GM19240 (cell line): Measurements from ENCODE around the gene SENP5.
"Not testable (repeated sequence)": the region's sequence is repeated elsewhere in the genome, so short reads cannot be mapped to it uniquely, and the experiment has no call there.

ENCODE experiments used
- DNase-seq: peaks from one replicate; pipeline ENCODE4 v3.0.0; 2011; ENCODE audit warnings: low spot score; ENCODE audit not compliant: insufficient read length

Gene SENP5

DNA sequence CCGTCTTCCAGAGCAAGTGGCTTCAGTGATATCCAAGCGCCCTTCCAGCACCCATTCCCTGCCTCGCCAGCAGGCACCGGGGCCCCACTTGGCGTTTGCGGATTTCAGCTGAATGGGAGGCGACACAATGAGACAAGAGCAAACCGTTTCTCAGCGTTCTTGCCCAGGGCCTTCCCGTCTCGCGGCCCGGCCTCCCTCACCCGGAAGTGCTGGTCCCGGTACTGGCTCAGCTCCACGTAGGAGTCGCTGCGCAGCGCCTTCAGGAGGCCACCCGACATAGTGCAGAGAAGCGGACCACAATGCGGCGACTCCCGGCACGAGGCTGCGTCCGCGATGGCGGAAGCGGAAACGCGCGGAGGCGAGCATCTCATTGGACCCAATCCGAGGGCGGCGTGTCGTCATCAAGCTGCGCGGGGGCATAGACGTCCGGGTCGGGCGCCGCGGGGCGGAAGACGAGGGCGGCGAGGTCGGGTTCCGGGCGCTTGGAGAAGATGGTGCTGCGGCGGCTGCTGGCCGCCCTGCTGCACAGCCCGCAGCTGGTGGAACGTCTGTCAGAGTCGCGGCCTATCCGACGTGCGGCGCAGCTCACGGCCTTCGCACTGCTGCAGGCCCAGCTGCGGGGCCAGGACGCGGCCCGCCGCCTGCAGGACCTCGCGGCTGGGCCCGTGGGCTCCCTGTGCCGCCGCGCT is 74.7 kb downstream of the SENP5 start, which contains the start of gene NCBP2:
Gene NCBP2, minus strand, starts transcription at position 303 of the 689 bp plus-strand sequence. Its CDS starts 25 bp downstream, at position 278.
- peak; percentile 89 for DNase-seq

DNA sequence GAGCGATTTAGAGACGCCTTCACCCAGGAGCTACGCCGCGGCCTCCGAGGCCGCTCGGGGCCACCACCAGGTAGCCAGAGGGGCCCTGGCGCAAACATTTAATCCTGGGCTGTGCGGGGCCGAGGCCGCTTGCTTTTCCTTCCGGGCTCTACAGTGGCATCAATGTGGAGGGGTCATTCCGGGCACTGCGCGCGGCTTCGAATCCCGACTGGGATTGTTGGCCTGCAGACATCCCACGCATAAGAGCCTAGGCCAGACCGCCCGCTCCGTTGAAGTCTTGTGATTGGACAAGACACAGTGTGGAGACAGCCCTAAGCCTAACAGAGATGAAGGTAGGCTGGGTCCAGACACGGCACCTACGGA is 75.2 kb downstream of the SENP5 start:
- DNase-seq, result no peak

DNA sequence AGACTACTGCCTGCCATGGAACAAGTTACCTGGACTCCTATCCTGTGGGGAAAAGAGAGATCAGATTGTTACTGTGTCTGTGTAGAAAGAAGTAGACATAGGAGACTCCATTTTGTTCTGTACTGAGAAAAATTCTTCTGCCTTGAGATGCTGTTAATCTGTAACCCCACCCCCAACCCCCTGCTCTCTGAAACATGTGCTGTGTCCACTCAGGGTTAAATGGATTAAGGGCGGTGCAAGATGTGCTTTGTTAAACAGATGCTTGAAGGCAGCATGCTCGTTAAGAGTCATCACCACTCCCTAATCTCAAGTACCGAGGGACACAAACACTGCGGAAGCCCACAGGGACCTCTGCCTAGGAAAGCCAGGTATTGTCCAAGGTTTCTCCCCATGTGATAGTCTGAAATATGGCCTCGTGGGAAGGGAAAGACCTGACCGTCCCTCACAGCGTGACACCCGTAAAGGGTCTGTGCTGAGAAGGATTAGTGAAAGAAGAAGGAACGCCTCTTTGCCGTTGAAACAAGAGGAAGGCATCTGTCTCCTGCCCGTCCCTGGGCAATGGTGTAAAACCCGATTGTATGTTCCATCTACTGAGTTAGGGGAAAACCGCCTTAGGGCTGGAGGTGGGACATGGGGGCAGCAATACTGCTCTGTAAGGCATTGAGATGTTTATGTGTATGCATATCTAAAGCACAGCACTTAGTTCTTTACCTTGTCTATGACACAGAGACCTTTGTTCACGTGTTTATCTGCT is 76.5 kb downstream of the SENP5 start:
- not testable (repeated sequence) for DNase-seq

DNA sequence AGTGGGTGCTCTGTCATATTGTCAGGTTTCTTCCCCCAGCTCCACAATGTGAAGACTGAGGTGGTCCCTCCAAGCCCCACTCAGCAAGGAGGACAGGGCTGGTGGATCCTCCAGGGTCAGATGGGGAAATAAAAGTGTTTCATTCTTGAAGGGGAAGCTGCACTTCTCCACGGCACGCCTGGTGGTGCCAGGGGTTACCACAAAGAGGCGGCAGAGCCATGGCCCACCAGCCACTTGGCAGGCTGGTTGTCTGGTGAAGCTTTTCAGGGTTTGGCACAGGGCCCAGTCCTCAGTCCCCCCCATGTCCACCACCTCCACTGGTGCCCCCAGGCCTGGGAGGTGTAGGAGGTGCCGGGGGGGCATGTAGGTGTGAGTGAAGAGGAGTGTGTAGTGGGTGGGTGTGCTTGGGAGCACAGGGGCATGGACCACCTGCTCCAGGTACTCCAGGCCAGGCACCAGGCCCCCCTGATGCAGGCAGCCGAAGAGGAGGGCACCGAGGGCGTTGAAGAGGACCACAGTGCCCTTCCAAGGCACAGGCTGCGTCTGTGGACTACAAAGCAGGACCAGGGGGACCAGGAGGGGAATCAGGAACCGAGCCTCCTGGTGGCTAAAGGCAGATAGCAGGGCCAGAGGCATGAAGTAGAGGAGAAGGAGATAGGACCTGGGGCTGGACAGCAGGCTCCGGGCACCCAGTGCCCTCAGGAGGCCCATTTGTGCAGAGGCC is 79.6 kb downstream of the SENP5 start:
- no peak for DNase-seq

DNA sequence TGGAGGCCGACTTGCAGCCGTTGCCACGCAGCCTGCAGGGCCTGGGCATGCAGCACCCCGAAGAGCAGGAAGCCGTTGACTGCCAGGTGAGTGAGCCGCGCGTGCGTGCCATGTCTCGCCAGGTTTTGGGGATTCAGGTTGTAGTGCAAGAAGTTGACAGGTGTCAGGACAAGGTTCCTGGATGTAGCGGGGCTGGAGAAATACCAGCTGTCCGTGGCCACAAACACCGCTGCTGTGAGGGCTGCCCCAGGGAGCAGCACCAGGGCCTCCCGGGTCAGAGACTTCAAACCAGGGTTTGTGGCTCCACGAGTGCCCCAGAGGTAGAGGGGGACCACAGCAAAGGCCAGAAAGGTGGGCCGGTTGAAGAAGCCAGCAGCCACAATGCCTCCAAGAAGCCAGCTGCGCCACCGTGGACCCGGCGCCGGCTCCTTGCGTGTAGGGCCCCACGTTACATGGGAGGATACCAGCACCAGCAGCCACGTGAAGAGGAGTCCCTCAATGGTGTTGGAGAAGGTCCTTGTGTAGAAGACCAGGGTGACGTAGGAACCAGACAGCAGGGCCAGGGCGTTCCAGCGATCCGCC is 80.2 kb downstream of the SENP5 start:
- DNase-seq, result no peak

DNA sequence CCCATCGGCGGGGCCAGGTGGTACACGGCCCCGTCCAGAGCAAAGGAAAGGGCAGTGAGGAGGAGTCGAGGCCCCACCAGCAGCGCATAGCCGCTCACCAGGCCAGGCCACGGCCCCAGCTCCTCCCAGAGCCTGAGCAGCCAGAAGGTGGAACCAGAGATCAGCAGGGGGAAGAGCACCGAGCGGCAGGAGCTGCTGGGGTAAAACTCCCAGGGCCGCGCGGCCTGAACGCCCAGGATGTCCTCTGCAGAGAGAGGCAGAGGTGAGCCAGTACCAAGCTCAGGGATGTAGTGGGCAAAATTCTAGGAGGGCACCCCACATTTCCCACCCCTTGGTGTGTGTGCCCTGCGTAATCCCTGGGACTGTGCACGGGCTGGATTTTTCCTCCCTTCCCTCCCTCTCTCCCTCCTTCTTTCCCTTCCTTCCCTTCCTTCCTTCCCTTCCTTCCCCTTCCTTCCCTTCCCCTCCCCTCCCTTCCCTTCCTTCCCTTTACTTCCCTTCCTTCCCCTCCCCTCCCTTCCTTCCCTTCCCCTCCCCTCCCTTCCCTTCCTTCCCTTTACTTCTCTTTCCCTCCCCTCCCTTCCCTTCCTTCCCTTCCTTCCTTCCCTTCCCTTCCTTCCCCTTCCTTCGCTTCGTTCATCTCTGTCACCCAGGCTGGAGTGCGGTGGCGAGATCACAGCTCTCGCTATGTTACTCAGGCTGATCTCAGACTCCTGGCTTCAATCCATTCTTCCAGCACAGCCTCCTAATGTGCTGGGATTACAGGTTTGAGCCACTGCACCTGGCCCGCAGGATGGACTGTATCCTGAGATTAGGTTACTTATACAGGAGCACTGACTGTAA is 80.9 kb downstream of the SENP5 start:
- no peak for DNase-seq

DNA sequence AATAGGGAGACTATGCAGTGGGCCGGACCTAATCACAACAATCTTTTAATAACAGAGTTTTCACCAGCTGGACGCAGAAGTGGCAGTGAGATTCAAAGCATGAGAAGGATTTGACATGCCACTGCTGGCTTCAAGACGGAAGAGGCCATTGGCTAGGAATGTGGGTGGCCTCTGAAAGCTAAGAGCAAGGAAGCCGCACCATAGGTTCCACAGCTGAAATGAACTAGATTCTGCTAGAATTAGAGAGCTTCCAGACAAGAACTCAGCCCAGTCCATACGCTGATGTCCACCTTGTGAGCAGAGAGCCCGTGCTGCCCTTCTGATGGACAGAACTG is 81.5 kb downstream of the SENP5 start:
- no peak for DNase-seq

DNA sequence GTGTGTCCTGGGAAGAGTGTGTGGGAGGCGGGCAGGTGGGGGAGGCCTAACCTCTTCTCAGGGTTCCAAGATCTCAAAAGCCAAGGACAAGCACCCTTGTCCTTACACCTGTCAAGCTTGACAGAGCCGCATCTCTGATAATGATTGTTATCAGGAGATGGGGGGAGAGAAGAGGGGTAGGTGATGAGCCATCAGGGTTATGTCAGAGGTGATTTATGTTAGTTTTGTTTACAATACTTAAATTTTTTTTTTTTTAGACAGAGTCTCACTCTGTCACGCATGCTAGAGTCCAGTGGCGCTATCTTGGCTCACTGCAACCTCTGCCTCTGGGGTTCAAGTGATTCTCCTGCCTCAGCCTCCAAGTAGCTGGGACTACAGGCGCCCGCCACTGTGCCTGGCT is 82.0 kb downstream of the SENP5 start:
- no peak for DNase-seq

DNA sequence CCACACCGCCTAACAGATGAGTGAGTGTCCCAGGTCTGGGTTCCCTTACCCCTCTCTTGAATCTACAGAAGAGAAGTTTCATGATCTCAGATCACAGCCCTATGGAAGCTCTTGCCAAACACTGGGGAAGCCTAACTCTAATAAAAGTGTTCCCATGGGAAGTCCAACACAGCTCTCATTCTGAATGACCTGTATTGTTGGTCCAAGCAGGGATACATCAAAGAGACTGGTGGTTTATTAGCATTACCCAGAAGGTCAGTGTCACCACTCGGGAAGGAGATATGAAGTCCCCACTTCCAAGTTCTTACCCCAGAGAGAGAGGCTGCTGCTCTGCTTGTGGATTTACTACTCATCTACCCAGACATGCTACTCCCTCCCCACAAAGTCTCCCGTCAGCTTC is 83.7 kb downstream of the SENP5 start:
- no peak for DNase-seq

DNA sequence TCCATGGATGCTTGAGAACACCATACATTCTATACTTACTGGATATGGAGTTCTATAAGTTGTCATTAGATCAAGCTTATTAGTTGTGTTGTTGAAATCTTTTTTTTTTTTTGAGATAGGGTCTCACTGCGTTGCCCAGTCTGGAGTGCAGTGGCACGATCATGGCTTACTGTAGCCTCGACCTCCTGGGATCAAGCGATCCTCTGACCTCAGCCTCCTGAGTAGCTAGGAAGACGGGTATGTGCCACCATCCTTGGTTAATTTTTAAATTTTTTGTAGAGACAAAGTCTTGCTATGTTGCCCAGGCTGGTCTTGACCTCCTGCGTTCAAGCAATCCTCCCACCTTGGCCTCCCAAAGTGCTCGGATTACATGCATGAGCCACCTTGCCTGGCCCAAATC is 87.1 kb downstream of the SENP5 start:
- DNase-seq, result no peak

DNA sequence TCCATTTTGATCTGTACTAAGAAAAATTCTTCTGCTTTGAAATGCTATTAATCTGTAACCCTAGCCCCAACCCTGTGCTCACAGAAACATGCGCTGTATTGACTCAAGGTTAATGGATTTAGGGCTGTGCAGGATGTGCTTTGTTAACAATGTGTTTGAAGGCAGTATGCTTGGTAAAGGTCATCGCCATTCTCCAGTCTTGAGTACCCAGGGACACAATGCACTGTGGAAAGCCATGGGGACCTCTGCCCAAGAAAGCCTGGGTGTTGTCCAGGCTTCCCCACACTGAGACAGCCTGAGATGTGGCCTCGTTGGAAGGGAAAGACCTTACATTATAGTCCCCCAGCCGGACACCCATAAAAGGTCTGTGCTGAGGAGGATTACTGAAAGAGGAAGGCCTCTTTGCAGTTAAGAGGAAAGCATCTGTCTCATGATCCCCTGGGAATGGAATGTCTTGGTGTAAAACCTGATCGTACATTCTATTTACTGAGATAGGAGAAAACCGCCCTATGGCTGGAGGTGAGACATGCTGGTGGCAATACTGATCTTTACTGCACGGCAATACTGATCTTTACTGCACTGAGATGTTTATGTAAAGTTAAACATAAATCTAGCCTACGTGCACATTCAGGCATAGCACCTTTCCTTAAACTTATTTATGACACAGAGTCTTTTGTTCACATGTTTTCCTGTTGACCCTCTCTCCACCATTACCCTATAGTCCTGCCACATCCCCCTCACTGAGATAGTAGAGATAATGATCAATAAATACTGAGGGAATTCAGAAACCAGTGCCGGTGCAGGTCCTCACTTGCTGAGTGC is 94.6 kb downstream of the SENP5 start:
- DNase-seq, result no peak

DNA sequence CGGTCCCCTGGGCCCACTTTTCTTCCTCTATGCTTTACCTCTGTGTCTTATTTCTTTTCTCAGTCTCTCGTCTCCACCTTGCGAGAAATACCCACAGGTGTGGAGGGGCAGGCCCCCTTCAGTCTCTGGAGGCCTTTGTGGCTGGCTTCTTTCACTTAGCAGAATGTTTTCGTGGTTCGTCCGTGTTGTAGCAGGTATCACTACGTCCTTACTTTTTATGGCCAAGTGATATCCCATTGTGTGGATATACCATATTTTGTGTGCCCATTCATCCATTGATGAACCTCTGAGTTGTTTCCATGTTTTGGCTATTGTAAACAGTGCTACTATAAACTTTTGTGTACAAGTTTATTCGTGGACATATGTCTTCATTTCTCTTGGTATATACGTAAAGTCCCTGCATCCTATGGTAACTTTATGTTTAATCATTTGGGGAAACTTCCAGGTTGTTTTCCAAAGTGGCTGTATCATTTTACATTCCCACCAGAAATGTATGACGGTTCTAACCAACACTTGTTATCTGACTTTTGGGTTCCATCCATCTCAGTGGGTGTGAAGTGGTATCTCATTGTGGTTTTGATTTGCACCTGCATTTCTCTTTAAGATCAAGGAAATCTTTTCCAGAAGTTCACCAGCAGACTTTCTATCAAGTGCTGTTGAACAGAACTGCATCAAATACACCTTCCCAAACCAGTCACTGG is 95.4 kb downstream of the SENP5 start:
- no peak for DNase-seq

DNA sequence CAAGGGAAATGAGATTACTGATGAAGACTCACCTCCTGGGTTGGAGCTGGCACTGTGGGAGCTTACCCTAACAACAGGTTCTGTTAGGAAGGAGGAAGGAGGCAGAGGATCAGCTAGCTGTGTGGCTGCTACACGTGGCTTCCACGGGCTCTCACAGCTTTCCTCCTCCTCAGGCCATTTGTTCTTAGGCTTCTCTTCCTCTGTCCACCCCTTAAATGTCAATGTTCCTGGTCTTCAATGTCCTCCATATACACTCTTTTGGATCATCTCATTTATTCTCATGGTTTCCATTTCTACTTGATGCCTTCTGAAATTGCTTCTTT is 95.9 kb downstream of the SENP5 start:
- no peak for DNase-seq

DNA sequence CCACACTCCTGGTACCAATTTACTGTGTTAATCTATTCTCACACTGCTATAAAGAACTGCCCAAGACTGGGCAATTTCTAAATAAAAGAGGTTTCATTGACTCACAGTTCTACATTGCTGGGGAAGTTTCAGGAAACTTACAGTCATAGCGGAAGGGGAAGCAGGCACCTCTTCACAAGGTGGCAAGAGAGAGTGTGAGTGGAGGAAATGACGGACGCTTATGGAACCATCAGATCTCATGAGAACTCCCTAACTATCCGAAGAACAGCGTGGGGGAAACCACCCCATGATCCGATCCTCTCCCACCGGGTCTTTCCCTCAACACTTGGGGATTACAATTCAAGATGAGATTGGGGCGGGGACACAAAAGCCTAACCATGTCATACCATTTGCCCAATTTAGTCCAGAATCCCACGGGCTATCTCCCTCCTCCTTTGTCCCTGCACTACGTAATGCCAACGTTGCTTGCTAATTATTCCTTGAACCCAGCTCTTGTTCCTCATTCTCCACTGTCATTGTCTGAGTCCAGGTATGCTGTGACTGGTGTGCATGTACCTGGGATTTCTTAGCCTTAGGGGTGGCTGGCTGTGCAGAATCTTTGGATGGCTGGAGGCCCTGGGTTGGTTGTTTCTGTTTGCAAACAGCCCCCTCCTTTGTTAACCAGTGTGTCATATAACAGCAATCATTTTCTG is 97.5 kb downstream of the SENP5 start:
- DNase-seq, result no peak

DNA sequence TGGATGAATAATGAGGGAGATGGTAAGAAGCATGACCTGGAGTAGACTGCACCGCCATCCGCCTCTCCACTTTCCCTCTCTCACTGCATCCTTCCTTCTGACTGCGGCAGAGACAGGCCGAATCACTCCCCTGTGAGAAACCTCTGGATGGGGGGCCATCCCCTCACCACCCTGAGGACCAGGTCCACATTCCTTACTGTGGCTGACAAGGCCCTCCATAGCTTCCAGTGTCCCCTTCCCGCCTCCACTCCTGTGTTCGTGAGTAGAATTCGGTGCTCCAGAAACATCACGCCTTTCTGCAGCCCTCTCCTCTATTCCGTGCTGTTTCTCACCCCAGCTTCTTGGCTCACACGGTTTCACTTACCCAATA is 98.1 kb downstream of the SENP5 start:
- DNase-seq, result no peak

DNA sequence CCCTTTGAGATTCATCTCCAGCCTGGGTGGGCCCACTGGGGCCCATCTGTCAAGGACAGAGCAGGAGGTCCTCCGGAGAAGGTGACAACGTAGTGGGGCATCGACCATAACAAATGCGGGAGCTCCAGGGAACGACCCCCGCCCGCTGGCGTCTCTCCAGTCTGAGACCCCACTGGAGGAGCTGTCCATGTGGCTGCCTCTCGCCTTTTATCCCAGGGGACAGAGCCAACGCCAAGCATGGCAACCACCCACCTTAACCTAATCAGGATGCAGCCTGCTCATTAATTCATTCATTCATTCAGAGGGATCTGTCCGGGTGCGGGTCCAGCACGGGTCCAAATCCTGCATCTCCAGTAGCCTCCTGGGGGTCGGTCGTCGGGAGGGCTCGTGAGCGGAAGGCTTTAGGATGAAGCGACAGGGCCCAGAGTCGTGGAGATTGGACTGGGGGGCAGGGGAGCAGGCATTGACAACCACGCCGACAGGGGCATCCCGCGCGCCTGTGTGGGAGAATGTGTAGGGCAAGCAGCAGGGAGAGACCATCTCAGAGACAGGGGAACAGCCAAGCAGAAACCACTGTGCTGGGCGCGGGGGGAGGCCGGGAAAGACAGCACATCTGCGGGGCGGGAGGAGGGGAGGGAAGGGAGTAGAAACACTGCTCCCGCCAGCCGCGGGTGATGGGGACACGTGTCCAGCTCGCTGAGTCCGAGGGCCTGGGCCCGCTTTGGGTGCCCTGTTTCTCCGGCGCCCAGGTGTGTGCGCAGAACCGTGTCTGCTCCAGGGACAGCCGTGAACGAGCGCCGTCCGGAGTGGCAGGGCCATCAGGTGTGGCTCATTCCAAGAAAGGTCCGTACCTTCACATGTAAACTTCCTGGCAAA is 99.0 kb downstream of the SENP5 start:
- no peak for DNase-seq

DNA sequence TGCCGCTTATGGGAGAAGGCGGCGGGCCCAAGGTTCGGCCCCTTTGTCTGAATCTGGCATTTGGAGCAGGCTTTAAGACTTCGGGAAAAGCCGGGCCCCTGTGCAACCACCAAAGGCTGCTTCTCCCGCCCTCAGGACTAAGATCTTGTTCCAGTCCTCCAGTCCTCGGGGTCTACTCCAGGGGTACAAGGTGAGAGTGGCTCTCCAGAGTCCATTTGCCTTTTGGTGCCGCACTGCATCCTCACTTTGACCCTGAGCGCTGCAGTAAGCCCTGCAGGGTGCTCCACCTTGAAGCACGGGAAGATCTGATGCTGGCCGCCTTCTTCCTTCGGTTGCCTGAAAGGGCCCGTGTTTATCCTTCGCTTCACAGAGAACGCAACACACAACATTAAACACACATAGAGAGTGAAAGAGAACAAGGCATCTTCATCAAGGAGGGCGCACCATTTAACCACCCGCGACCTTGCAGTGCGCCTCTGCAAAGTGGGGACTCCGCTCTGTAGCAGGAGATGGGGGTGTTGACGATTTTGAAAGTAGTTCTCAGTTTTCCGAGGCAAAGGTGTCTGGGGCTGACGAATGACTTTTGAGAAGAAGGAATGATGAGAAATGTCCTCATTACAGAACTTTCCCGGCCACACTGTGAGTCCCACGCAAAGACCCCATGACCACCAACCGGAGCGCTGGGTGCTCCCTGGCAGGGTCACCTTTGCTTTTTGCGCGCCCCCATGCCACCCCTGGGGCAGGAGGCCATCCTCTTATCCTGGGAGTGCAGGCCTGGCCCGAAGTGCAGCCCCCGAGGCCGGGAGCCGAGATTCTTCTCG is 99.9 kb downstream of the SENP5 start:
- no peak for DNase-seq
